HG02840 (cell line): ENCODE measurements around the gene DENND11.

ENCODE experiments used
- ATAC-seq: cut with Tn5 transposase; IDR thresholded peaks from one replicate; pipeline ENCODE4 v1.9.1; 2021; ENCODE audit warnings: mild to moderate bottlenecking, moderate library complexity, moderate number of reproducible peaks; ENCODE audit not compliant: unreplicated experiment, low FRiP score

Gene DENND11

GRCh38 chr7:141686074-141686473 is 15.9 kb downstream of the DENND11 start:
- no peak for ATAC-seq

GRCh38 chr7:141685285-141686023 is 16.5 kb downstream of the DENND11 start:
- no peak for ATAC-seq

- no peak for ATAC-seq
Observed at GRCh38 chr7:141679014-141679413, 23.0 kb downstream of the DENND11 start.

- no peak for ATAC-seq
Observed at GRCh38 chr7:141676618-141677017, 25.3 kb downstream of the DENND11 start.

DNA sequence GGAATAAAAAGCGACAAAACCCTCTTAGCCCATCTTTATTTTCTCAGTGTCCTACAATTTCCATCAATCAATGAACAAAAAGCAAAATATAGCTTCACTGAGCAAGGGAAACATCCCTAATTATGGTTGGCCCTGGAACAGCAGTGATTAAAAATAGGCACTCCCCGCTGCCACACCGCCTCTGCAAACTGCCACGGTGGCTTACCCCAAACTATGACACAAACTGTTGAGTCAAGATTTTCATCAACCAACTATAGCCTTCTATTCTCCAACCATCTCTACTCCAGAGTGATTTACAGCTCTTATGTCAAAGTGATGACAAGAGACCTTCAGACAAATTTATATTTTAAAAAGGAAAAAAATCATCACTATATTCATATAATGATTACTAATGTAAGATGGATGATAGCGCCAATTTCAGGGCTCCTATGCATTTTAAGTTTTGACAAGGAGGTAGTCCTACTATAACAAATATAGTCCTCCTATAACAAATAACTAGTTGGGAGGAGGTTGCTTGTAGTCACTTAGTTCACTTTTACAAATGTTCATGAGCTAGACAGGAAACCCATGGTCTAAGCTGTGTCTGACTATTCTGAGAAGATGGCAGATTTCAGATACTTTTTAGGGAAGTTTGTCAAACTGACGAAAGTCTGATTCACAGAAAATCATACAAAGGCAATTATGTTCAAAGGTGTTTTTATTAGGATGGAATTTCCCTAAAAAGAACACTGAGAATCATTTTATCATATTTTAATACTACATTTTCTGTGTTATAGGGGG is 26.3 kb downstream of the DENND11 start:
- ATAC-seq: no peak

GRCh38 chr7:141674702-141675101 is 27.3 kb downstream of the DENND11 start:
- ATAC-seq: no peak

DNA sequence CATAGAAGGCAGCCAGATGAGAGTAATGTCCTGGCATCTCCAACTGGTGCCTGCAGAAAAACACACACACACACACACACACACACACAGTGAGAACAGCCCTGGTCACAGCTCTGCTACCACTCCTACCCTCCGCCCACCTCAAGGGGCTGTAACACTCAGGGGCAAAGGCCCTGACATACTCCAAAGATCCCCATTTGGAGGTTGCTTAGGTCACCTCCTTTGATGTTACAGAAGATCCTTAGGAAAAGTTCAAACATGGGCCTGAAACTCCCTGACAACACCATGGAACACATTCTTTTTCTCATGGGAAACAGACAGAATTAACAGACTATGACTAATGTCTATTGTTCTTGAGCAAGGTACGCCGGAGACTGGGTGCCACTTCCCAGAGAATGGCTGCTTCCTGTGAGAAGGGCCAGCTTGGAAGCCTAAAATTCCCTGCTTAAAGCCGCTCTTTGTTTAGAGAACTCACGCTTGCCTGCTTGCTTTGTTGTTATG is 27.7 kb downstream of the DENND11 start:
- no peak for ATAC-seq

GRCh38 chr7:141673346-141673745 is 28.6 kb downstream of the DENND11 start:
- no peak for ATAC-seq

GRCh38 chr7:141671705-141672496 is 30.1 kb downstream of the DENND11 start:
- no peak for ATAC-seq

GRCh38 chr7:141668853-141669252 is 33.1 kb downstream of the DENND11 start:
- no peak for ATAC-seq

GRCh38 chr7:141666071-141666470 is 35.9 kb downstream of the DENND11 start:
- ATAC-seq: no peak

DNA sequence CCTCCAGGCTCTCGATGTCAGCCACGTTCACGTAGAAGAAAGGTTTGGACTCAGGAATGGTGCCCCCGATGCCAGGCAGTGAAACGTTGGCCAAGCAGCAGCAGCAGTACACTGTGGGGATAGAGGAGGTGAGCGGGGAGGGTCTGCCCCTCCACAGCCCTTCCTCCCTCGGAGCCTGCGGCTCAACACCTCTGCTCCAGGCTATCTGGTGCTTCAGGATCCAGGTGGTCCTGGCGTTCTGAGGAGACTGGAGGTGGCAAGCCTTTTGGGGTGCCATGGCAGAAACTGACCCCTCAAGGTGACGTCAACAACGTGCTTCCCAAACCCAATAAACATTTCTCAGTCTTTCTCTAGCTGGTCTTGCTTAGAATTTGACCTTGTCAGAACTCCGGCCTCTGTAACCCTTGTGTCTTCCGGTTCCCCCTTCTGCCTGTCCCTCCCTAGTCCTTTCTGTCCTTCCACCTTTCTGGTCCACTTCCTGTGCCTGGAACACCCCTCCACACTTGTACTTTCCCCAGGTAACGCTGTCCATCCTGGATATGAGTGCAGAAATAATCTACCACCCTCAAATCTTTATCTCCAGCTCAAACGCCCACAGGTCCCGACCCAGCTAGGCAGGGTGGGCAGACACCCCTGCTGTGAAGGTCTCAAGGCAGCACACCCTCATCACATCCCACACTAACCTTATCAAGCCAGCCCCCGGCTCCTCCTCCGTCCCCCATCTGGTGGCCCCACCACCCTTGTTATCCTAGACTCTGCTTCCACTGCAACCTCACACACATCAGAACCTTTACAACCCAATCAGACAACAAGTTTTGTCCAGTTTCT is 36.5 kb downstream of the DENND11 start:
- no peak for ATAC-seq

- ATAC-seq: no peak
Observed at GRCh38 chr7:141664450-141664849, 37.5 kb downstream of the DENND11 start.

DNA sequence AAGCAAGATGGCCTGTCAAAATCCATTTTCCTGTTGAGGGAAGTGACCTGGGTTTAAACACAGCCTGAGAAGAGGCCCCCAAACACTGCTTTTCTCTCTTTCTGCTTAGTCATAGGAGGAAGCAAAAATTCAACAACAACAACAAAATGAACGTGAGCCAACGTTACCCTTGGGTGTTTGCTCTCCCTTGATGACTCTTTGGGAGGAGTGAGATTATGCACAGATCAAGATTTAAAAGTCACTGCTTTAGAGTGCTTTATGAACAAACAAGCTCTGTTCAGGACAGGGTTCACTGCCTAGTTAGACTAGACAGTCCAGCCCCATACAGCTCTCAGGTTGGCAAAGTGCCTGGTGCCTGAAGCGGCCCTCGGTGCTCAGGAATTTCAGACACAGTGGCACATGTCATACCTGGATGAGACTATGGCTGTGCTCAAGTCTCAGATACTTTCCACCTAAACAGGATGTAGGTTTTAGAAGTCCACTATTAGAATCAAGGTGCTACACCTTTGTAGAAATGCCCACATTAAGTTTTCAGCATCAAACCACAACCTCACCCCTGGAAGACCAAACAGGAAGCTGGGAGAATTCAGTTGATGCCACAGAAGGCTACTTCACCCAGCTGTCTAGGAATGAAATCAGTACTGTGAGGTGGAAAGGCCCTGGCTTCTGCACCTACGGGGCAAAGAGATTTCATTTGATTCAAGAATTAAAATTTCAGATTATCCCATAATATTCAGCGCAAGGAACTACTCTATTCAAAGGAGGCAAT is 38.7 kb downstream of the DENND11 start:
- ATAC-seq: no peak

- ATAC-seq: no peak
Observed at GRCh38 chr7:141660259-141660658, 41.7 kb downstream of the DENND11 start.

DNA sequence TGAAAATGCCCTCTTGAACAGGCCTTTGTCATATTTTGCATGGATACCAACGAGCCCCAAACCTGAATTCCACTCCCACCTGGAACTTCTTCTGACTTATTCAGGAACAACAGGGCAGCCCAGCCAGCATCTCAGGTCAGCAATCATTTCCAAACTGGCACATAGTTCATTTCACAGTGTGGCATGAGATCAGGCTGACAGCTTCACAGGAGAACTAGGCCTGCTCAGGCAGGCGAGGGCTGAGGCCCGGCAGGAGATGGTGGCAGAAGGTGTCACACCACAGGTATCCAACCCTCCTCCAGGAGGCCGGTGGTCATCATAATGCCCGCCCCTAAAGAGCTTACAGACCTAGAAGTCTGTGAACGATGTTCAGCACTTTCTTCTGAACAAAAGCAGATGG is 42.5 kb downstream of the DENND11 start:
- ATAC-seq: no peak

DNA sequence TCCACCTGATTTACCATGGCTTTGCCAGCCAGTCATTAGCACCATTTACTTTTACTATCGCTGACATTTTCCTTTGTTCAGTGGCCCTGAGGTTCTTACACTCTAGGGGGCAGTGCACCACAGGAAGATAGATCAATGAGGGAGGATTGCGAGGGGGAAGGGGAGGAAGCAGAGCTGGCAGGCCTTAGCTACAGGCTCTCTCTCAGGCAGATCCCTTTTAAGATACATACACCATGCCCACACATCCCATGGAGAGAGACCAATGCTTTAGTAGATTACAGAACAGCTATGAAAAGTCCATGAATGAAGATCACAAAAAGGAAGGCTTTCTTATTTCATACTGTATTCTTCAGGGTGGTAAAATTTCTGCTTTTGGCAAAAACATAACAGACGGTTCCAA is 47.4 kb downstream of the DENND11 start:
- ATAC-seq: peak; percentile 67

DNA sequence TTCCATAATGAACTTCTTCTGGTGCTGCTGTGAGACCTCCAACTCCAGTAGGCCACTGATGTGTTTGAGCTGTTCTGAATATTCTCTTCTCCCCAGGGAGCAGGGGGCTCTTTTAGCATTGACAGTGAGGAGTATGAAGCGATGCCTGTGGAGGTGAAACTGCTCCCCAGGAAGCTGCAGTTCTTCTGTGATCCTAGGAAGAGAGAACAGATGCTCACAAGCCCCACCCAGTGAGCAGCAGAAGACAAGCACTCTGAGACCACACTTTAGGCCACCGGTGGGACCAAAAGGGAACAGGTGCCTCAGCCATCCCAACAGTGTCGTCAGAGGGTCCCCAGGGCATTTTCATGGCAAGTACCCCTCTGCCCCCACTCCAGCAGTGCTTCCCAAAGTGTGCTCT is 49.3 kb downstream of the DENND11 start:
- ATAC-seq: no peak
